ENCODE measurements around the gene SMC3.

- TF ChIP-seq CTCF (conservative IDR thresholded peaks at IDR 0.05; ENCODE audit: low read depth, low read length) (no peak), EZH2 (IDR thresholded peaks at IDR 0.05; ENCODE audit: low read length, unreplicated experiment) (no peak)
Measured at GRCh38 chr10:110576220-110576619, 8.7 kb downstream of the SMC3 start.
